H1 (cell line): ENCODE results near the gene RHEX. TPM values are rescaled to one million over a fixed set of nuclear protein-coding genes. Genes with fewer than 3 reads are reported as not detected.

Experiments
- CTCF ChIA-PET: fragments of 300-600 bp; sonication (Branson Sonifier 250); formaldehyde crosslinking; loops from one replicate; lab custom pipeline; 2021; ENCODE audit not compliant: partially characterized antibody; lab: Charles Lee
- POLR2A ChIA-PET: fragments of 300-600 bp; sonication (Branson Sonifier 250); formaldehyde crosslinking; loops from one replicate; lab custom pipeline; 2021; ENCODE audit warnings: inconsistent platforms; ENCODE audit not compliant: partially characterized antibody; lab: Charles Lee
- DNase-seq, 2 experiments: peaks; one replicate each; pipeline versions ENCODE4 v3.0.0 to v3.0.0-alpha.2; 2010 to 2022; ENCODE audit warnings: low spot score in 2 of 2, low read depth in 1 of 2, mixed read lengths in 1 of 2
- FAIRE-seq: peaks from 2 replicates; lab custom pipeline; 2011; peaks lifted over from hg19 to GRCh38; lab: Jason Lieb, UNC
- H2AFZ ChIP-seq: 2 replicates; pipeline ENCODE4 v1.8.1; 2012; ENCODE audit warnings: low read length, inconsistent platforms
- H2AK5ac ChIP-seq: 2 replicates; pipeline ENCODE4 v1.6.1; 2013; ENCODE audit warnings: low read depth, low read length
- H2BK120ac ChIP-seq: replicated peaks from 2 replicates; pipeline ENCODE3; 2013; ENCODE audit warnings: low read depth, low read length, inconsistent platforms
- H2BK12ac ChIP-seq: 2 replicates; pipeline ENCODE4 v1.6.1; 2013; ENCODE audit warnings: low read depth, low read length
- H2BK15ac ChIP-seq: 2 replicates; pipeline ENCODE4 v1.6.1; 2013; ENCODE audit warnings: low read length
- H2BK20ac ChIP-seq: 2 replicates; pipeline ENCODE4 v1.6.1; 2013; ENCODE audit warnings: low read length
- H2BK5ac ChIP-seq: 2 replicates; pipeline ENCODE4 v1.6.1; 2013; ENCODE audit warnings: low read depth, low read length
- H3K14ac ChIP-seq: 2 replicates; pipeline ENCODE4 v1.6.1; 2013; ENCODE audit warnings: inconsistent platforms; ENCODE audit not compliant: insufficient read length
- H3K18ac ChIP-seq: 2 replicates; pipeline ENCODE4 v1.6.1; 2013; ENCODE audit warnings: low read length; ENCODE audit errors: extremely low read depth
- H3K23ac ChIP-seq: 2 replicates; pipeline ENCODE4 v1.6.1; 2013; ENCODE audit warnings: inconsistent platforms; ENCODE audit not compliant: insufficient read length
- H3K23me2 ChIP-seq: 2 replicates; pipeline ENCODE4 v1.6.1; 2013; ENCODE audit warnings: low read depth, low read length
- H3K27ac ChIP-seq: 2 replicates; pipeline ENCODE4 v1.6.1; 2011; ENCODE audit warnings: low read depth, low read length, inconsistent platforms
- H3K27me3 ChIP-seq, 4 experiments: replicated peaks in 1 of 4; 1 replicate in 1 of 4; 2 replicates in 3 of 4; pipeline versions ENCODE4 v1.6.1 to v1.8.1; 2011 to 2013; ENCODE audit warnings: low read length in 3 of 4, mild to moderate bottlenecking in 3 of 4, inconsistent platforms in 2 of 4, mixed read lengths in 2 of 4, moderate library complexity in 1 of 4; ENCODE audit not compliant: control insufficient read depth in 3 of 4, insufficient read depth in 3 of 4; ENCODE audit errors: extremely low read depth in 1 of 4
- H3K36me3 ChIP-seq, 4 experiments: 2 replicates each; pipeline versions ENCODE4 v1.6.1 to v1.8.1; 2011 to 2013; ENCODE audit warnings: mild to moderate bottlenecking in 4 of 4, low read length in 3 of 4, moderate library complexity in 2 of 4, control low read depth in 1 of 4, inconsistent platforms in 1 of 4; ENCODE audit not compliant: insufficient read depth in 4 of 4, control insufficient read depth in 2 of 4
- H3K4ac ChIP-seq: replicated peaks from 2 replicates; pipeline ENCODE3; 2013; ENCODE audit warnings: low read length, low read depth, mixed read lengths, inconsistent platforms; ENCODE audit not compliant: insufficient read length
- H3K4me1 ChIP-seq, 4 experiments: replicated peaks in 1 of 4; 1 replicate in 1 of 4; 2 replicates in 3 of 4; pipeline versions ENCODE4 v1.6.1 to v1.8.1; 2011 to 2013; ENCODE audit warnings: low read length in 3 of 4, inconsistent platforms in 2 of 4, mixed read lengths in 1 of 4; ENCODE audit not compliant: insufficient read depth in 4 of 4, control insufficient read depth in 3 of 4
- H3K4me2 ChIP-seq, 2 experiments: 2 replicates each; pipeline versions ENCODE4 v1.6.1 to v1.8.1; 2011 to 2013; ENCODE audit warnings: low read depth in 2 of 2, low read length in 2 of 2, control low read depth in 1 of 2, inconsistent platforms in 1 of 2, mild to moderate bottlenecking in 1 of 2; ENCODE audit not compliant: insufficient read depth in 1 of 2
- H3K4me3 ChIP-seq, 4 experiments: fragments of 200-600, 300-600 bp in 1 of 4; sonication (generic), shearing (Covaris generic), sonication (Bioruptor Twin) in 1 of 4; 2 replicates each; pipeline versions ENCODE4 v1.5.1 to v1.8.1; 2011 to 2016; ENCODE audit warnings: low read length in 4 of 4, low read depth in 3 of 4, control low read depth in 2 of 4, inconsistent platforms in 2 of 4, mild to moderate bottlenecking in 2 of 4, mixed read lengths in 1 of 4, moderate library complexity in 1 of 4; ENCODE audit not compliant: insufficient read depth in 2 of 4; ENCODE audit errors: extremely low read depth in 1 of 4
- H3K56ac ChIP-seq: replicated peaks from 2 replicates; pipeline ENCODE3; 2013; ENCODE audit warnings: low read depth, mild to moderate bottlenecking, mixed read lengths, low read length, inconsistent platforms; ENCODE audit not compliant: insufficient read length
- H3K79me1 ChIP-seq: 2 replicates; pipeline ENCODE4 v1.6.1; 2013; ENCODE audit warnings: low read depth, low read length, control low read depth
- H3K79me2 ChIP-seq, 2 experiments: 2 replicates each; pipeline versions ENCODE4 v1.6.1 to v1.8.1; 2012 to 2013; ENCODE audit warnings: low read length in 2 of 2, mild to moderate bottlenecking in 2 of 2, inconsistent platforms in 1 of 2; ENCODE audit not compliant: insufficient read depth in 2 of 2, control insufficient read depth in 1 of 2
- H3K9ac ChIP-seq, 4 experiments: replicated peaks in 1 of 4; 1 replicate in 1 of 4; 2 replicates in 3 of 4; pipeline versions ENCODE4 v1.6.1 to v1.8.1; 2011 to 2013; ENCODE audit warnings: low read depth in 3 of 4, low read length in 3 of 4, control low read depth in 2 of 4, mild to moderate bottlenecking in 2 of 4, moderate library complexity in 2 of 4, inconsistent platforms in 1 of 4; ENCODE audit errors: extremely low read depth in 1 of 4
- H3K9me3 ChIP-seq, 2 experiments: 2 replicates each; pipeline versions ENCODE4 v1.6.1 to v1.8.1; 2012 to 2013; ENCODE audit warnings: mild to moderate bottlenecking in 2 of 2, moderate library complexity in 2 of 2, control low read depth in 1 of 2, inconsistent platforms in 1 of 2, low read depth in 1 of 2, low read length in 1 of 2, mixed read lengths in 1 of 2; ENCODE audit not compliant: insufficient read depth in 2 of 2
- H4K20me1 ChIP-seq, 2 experiments: replicated peaks in 1 of 2; 2 replicates each; pipeline versions ENCODE3 to v1.8.1; 2011 to 2013; ENCODE audit warnings: inconsistent platforms in 2 of 2, low read length in 2 of 2, mild to moderate bottlenecking in 1 of 2; ENCODE audit not compliant: insufficient read depth in 2 of 2, control insufficient read depth in 1 of 2
- H4K5ac ChIP-seq: 2 replicates; pipeline ENCODE4 v1.6.1; 2013; ENCODE audit warnings: low read length, low read depth, mixed read lengths, inconsistent platforms; ENCODE audit not compliant: insufficient read length
- H4K8ac ChIP-seq: 2 replicates; pipeline ENCODE4 v1.8.0; 2013; ENCODE audit warnings: mild to moderate bottlenecking, moderate library complexity, low read length, inconsistent platforms; ENCODE audit not compliant: insufficient read depth; ENCODE audit errors: extremely low read depth
- H4K91ac ChIP-seq: replicated peaks from 2 replicates; pipeline ENCODE3; 2013; ENCODE audit warnings: low read length, mixed read lengths, inconsistent platforms; ENCODE audit not compliant: insufficient read length
- ASH2L ChIP-seq: fragments of 200-600, 300-600 bp; sonication (generic); IDR thresholded peaks from one replicate; pipeline ENCODE4 v1.7.1; 2017; ENCODE audit warnings: low read length
- BRCA1 ChIP-seq: IDR thresholded peaks from 2 replicates; pipeline ENCODE4 v1.6.1; 2012; ENCODE audit warnings: low read depth, low read length, improper control_type of control experiment
- FOSL1 ChIP-seq: IDR thresholded peaks from 2 replicates; pipeline ENCODE4 v1.6.1; 2011; ENCODE audit warnings: mild to moderate bottlenecking, low read depth, low read length, moderate library complexity; ENCODE audit not compliant: insufficient read depth
- JUND ChIP-seq: IDR thresholded peaks from 2 replicates; pipeline ENCODE4 v1.6.1; 2011; ENCODE audit warnings: mild to moderate bottlenecking, improper control_type of control experiment, low read length
- RXRA ChIP-seq: IDR thresholded peaks from 2 replicates; pipeline ENCODE4 v1.6.1; 2011; ENCODE audit warnings: low read depth, mild to moderate bottlenecking, low read length, moderate library complexity; ENCODE audit not compliant: insufficient read depth
- SRF ChIP-seq: IDR thresholded peaks from 2 replicates; pipeline ENCODE4 v1.6.1; 2011; ENCODE audit warnings: mild to moderate bottlenecking, low read depth, low read length, moderate library complexity
- TCF12 ChIP-seq: IDR thresholded peaks from 2 replicates; pipeline ENCODE4 v1.6.1; 2011; ENCODE audit warnings: low read depth, mild to moderate bottlenecking, low read length
- YY1 ChIP-seq: IDR thresholded peaks from 2 replicates; pipeline ENCODE4 v1.6.1; 2011; ENCODE audit warnings: low read depth, mild to moderate bottlenecking, low read length
- ZNF274 ChIP-seq: IDR thresholded peaks from 2 replicates; pipeline ENCODE4 v1.7.0; 2012; ENCODE audit warnings: low read length, borderline replicate concordance; ENCODE audit errors: extremely low read depth
- WGBS, 2 experiments: shearing (Covaris generic) in 1 of 2; methylation state at CpG; one replicate each; pipeline versions ENCODE4 v1.1.6 to v1.1.7; 2013 to 2015; ENCODE audit warnings: low lambda C conversion rate in 2 of 2, mixed read lengths in 2 of 2, inconsistent platforms in 1 of 2, low coverage in 1 of 2, missing lambda C conversion rate in 1 of 2; ENCODE audit not compliant: insufficient replicate concordance in 2 of 2, insufficient coverage in 1 of 2, insufficient read length in 1 of 2; ENCODE audit errors: extremely low coverage in 1 of 2, missing lambda C conversion rate in 1 of 2; 5-methylcytosine and 5-hydroxymethylcytosine counted together
- polyA plus RNA-seq, 7 experiments: library from polyadenylated mRNA; depleted of rRNA in 3 of 7; stranded (reverse) in 5 of 7; unstranded in 2 of 7; fragments of >200 nt in 5 of 7; fragments of 200-250 nt in 2 of 7; gene quantifications; 1 replicate in 5 of 7; 2 replicates in 1 of 7; 4 replicates in 1 of 7; pipeline versions ENCODE4 v1.2.1 to v1.2.3, GENCODE V29; 2011 to 2013; ENCODE audit warnings: missing spikeins in 2 of 7, mixed read lengths in 2 of 7
- total RNA-seq: library from RNA; stranded (reverse); fragmentation: NEBNext Ultra II Directional; extraction: Animal tissue kit (Norgen Biotek cat#: 25700); gene quantifications from 2 replicates; pipeline ENCODE4 v1.2.1, GENCODE V29; 2021
- TF ChIP-seq, protein P1 (sequence below): IDR thresholded peaks from 2 replicates; pipeline ENCODE4 v1.6.1; 2012; ENCODE audit warnings: inconsistent platforms

The RHEX gene
- total and polyA plus RNA-seq, 2 of the 8 experiments (the other 6 are each of a cell fraction or from before 2014, with no cell fraction given), result not detected

DNA sequence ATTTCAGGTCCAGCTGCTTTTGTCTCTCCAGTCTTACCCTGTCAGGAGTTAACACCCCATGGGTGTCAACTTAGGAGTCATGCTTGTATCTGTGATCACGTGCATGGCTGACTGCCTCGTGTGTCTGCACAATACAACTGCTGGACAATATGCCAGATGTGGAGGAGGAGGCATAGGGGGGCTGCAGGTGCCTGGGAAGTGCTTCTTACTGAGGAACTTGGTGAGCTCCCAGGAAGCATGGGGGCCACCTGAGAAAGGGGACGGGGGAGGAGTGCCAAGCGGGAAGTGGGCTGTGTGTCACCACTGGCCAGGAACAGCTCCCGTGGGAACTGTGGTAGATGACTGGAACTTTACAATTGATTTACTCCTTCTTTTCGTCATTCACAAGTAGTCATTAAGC lies 9.5 kb downstream of the RHEX start:
- H3K79me1 ChIP-seq, result no peaks in the 10 kb centered on the region
- H3K79me2 ChIP-seq, result no peaks in the 10 kb centered on the region
- H3K4me2 ChIP-seq, result no peak overlapping the region
- H3K4me3 ChIP-seq, result no peak overlapping the region
- no peaks in the 10 kb centered on the region for H3K36me3 ChIP-seq
- no peak for FAIRE-seq
- ChIA-PET POLR2A (no interaction called here), CTCF (interaction anchor here (0.6 to 1.4 kb wide), 3 partner anchors 38 to 527 kb away, joined by 3 to 4 read pairs (median 3); no protein-coding TSS in a partner anchor)
- no peak for DNase-seq
- no peak overlapping the region for H3K23ac ChIP-seq
- TF ChIP-seq SRF (no peak), JUND (no peak), BRCA1 (no peak), TCF12 (no peak), ASH2L (no peak), YY1 (no peak), ZNF274 (no peak), FOSL1 (no peak), RXRA (no peak)
- TF ChIP-seq, protein P1, sequence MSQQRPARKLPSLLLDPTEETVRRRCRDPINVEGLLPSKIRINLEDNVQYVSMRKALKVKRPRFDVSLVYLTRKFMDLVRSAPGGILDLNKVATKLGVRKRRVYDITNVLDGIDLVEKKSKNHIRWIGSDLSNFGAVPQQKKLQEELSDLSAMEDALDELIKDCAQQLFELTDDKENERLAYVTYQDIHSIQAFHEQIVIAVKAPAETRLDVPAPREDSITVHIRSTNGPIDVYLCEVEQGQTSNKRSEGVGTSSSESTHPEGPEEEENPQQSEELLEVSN, result no peak
- no peaks in the 10 kb centered on the region for H3K27me3 ChIP-seq
- H3K18ac ChIP-seq, result no peak overlapping the region
- H4K91ac ChIP-seq, result no peak overlapping the region
- H2BK120ac ChIP-seq, result no peak overlapping the region
- H3K14ac ChIP-seq, result no peak overlapping the region
- no peak overlapping the region for H2AFZ ChIP-seq
- H3K23me2 ChIP-seq, result no peaks in the 10 kb centered on the region
- H3K9me3 ChIP-seq, result peaks cover 8 to 12% of the 10 kb centered on the region in 2 experiments; a peak in 3 of 4 replicates
- no peak overlapping the region for H3K4ac ChIP-seq
- WGBS, 2 experiments, result 91% methylated on average over 6 of the region's 6 CpGs; no CpG with 5 or more reads in 1 of the 2 experiments
- H2BK12ac ChIP-seq, result no peak overlapping the region
- no peak overlapping the region for H3K9ac ChIP-seq
- H3K56ac ChIP-seq, result no peak overlapping the region
- H3K27ac ChIP-seq, result no peak overlapping the region
- no peak overlapping the region for H2BK20ac ChIP-seq
- H4K20me1 ChIP-seq, result no peaks in the 10 kb centered on the region
- no peak overlapping the region for H2BK5ac ChIP-seq
- H2BK15ac ChIP-seq, result no peak overlapping the region
- no peak overlapping the region for H4K8ac ChIP-seq
- no peak overlapping the region for H2AK5ac ChIP-seq
- no peak overlapping the region for H4K5ac ChIP-seq
- no peaks in the 10 kb centered on the region for H3K4me1 ChIP-seq
